Mesenchymal stem cell (in vitro differentiated cells and primary cell): ENCODE measurements around the gene BTG2.
"Not testable (repeated sequence)": the region's sequence is repeated elsewhere in the genome, so short reads cannot be mapped to it uniquely, and the experiment has no call there.

ENCODE experiments used
- DNase-seq: peaks from one replicate; pipeline ENCODE4 v3.0.0-alpha.2; 2013
- H2AFZ ChIP-seq: one replicate; pipeline ENCODE4 v1.6.1; 2013; ENCODE audit warnings: low read depth, mild to moderate bottlenecking, control low read depth, inconsistent platforms, low read length, moderate library complexity
- H2AK5ac ChIP-seq: 2 replicates; pipeline ENCODE4 v1.6.1; 2013; ENCODE audit warnings: low read length, moderate library complexity, mild to moderate bottlenecking, inconsistent platforms; ENCODE audit not compliant: severe bottlenecking
- H2BK120ac ChIP-seq: one replicate; pipeline ENCODE4 v1.6.1; 2013; ENCODE audit warnings: low read depth, mild to moderate bottlenecking, inconsistent platforms, low read length, moderate library complexity
- H2BK12ac ChIP-seq, 2 experiments: one replicate each; pipeline ENCODE4 v1.6.1; 2013; ENCODE audit warnings: inconsistent platforms in 2 of 2, low read length in 2 of 2, mild to moderate bottlenecking in 2 of 2, moderate library complexity in 2 of 2, control low read depth in 1 of 2
- H2BK15ac ChIP-seq: one replicate; pipeline ENCODE4 v1.6.1; 2013; ENCODE audit warnings: mild to moderate bottlenecking, low read depth, inconsistent platforms; ENCODE audit not compliant: poor library complexity, severe bottlenecking
- H2BK5ac ChIP-seq: 2 replicates; pipeline ENCODE4 v1.6.1; 2013; ENCODE audit warnings: low read depth, mild to moderate bottlenecking, low read length, control low read depth, inconsistent platforms; ENCODE audit not compliant: poor library complexity, severe bottlenecking
- H3K14ac ChIP-seq, 2 experiments: one replicate each; pipeline ENCODE4 v1.6.1; 2013; ENCODE audit warnings: inconsistent platforms in 2 of 2, low read length in 2 of 2, control low read depth in 1 of 2, mild to moderate bottlenecking in 1 of 2, moderate library complexity in 1 of 2
- H3K18ac ChIP-seq, 2 experiments: one replicate each; pipeline ENCODE4 v1.6.1; 2013; ENCODE audit warnings: inconsistent platforms in 2 of 2, low read length in 2 of 2, control low read depth in 1 of 2, low read depth in 1 of 2, mild to moderate bottlenecking in 1 of 2
- H3K23ac ChIP-seq, 2 experiments: one replicate each; pipeline ENCODE4 v1.6.1; 2013; ENCODE audit warnings: inconsistent platforms in 2 of 2, low read length in 2 of 2, mild to moderate bottlenecking in 2 of 2, moderate library complexity in 2 of 2, control low read depth in 1 of 2
- H3K27ac ChIP-seq: 2 replicates; pipeline ENCODE4 v1.5.1; 2013; ENCODE audit warnings: mild to moderate bottlenecking, moderate library complexity, low read length, control low read depth, inconsistent platforms; ENCODE audit not compliant: poor library complexity, severe bottlenecking
- H3K27me3 ChIP-seq, 2 experiments: 2 replicates each; pipeline versions ENCODE4 v1.6.1 to v1.7.0; 2013; ENCODE audit warnings: low read length in 2 of 2, mild to moderate bottlenecking in 2 of 2, moderate library complexity in 2 of 2, control low read depth in 1 of 2, inconsistent platforms in 1 of 2; ENCODE audit not compliant: control insufficient read depth in 1 of 2, insufficient read depth in 1 of 2
- H3K36me3 ChIP-seq, 2 experiments: 2 replicates each; pipeline versions ENCODE4 v1.6.1 to v1.7.0; 2013; ENCODE audit warnings: low read length in 2 of 2, control low read depth in 1 of 2, inconsistent platforms in 1 of 2, low read depth in 1 of 2, mild to moderate bottlenecking in 1 of 2; ENCODE audit not compliant: insufficient read depth in 2 of 2, control insufficient read depth in 1 of 2
- H3K4ac ChIP-seq, 2 experiments: one replicate each; pipeline ENCODE4 v1.6.1; 2013; ENCODE audit warnings: inconsistent platforms in 2 of 2, low read length in 2 of 2, mild to moderate bottlenecking in 2 of 2, moderate library complexity in 2 of 2, control low read depth in 1 of 2, low read depth in 1 of 2
- H3K4me1 ChIP-seq: 2 replicates; pipeline ENCODE4 v1.6.1; 2013; ENCODE audit warnings: low read depth, low read length, control low read depth; ENCODE audit not compliant: control insufficient read depth, insufficient read depth
- H3K4me2 ChIP-seq: 2 replicates; pipeline ENCODE4 v1.6.1; 2013; ENCODE audit warnings: low read length, mild to moderate bottlenecking, inconsistent platforms; ENCODE audit not compliant: poor library complexity, severe bottlenecking
- H3K4me3 ChIP-seq, 2 experiments: 2 replicates each; pipeline versions ENCODE4 v1.5.1 to v1.7.0; 2013; ENCODE audit warnings: low read length in 2 of 2, mild to moderate bottlenecking in 2 of 2, control low read depth in 1 of 2, low read depth in 1 of 2; ENCODE audit not compliant: insufficient read depth in 1 of 2
- H3K79me1 ChIP-seq: replicated peaks from 2 replicates; pipeline ENCODE4 v1.6.1; 2013; ENCODE audit warnings: mild to moderate bottlenecking, control low read depth, low read length, inconsistent platforms; ENCODE audit not compliant: poor library complexity, severe bottlenecking
- H3K9ac ChIP-seq: 2 replicates; pipeline ENCODE4 v1.7.0; 2013; ENCODE audit warnings: mild to moderate bottlenecking, low read length, moderate library complexity
- H3K9me3 ChIP-seq: 2 replicates; pipeline ENCODE4 v1.7.0; 2013; ENCODE audit warnings: mild to moderate bottlenecking, low read length; ENCODE audit not compliant: control insufficient read depth
- H4K8ac ChIP-seq: one replicate; pipeline ENCODE4 v1.6.1; 2013; ENCODE audit warnings: inconsistent platforms, mild to moderate bottlenecking, low read length, moderate library complexity
- H4K91ac ChIP-seq: one replicate; pipeline ENCODE4 v1.6.1; 2013; ENCODE audit warnings: mild to moderate bottlenecking, low read length, inconsistent platforms
- WGBS: methylation state at CpG from one replicate; pipeline ENCODE4 v1.1.7; 2013; ENCODE audit warnings: mixed read lengths; 5-methylcytosine and 5-hydroxymethylcytosine counted together

BTG2 gene

GRCh38 chr1:203308328-203308922 is 3.1 kb downstream of the BTG2 start:
- no peak overlapping the region for H3K4ac ChIP-seq
- H3K27ac ChIP-seq: no peak overlapping the region
- H2BK15ac ChIP-seq: no peak overlapping the region
- H2BK120ac ChIP-seq: no peak overlapping the region
- no peaks in the 10 kb centered on the region for H3K9me3 ChIP-seq
- H2BK5ac ChIP-seq: no peak overlapping the region
- H3K36me3 ChIP-seq: peaks cover 16 to 36% of the 10 kb centered on the region in 2 experiments
- peaks cover 16% of the 10 kb centered on the region for H3K4me1 ChIP-seq
- 61% methylated on average over 5 of the region's 5 CpGs for WGBS
- H3K4me2 ChIP-seq: no peak overlapping the region
- no peak overlapping the region for H3K4me3 ChIP-seq
- H3K79me1 ChIP-seq: peaks cover 20% of the 10 kb centered on the region
- no peak overlapping the region for H2AFZ ChIP-seq
- H3K27me3 ChIP-seq: peaks cover 0 to 7% of the 10 kb centered on the region in 2 experiments
- H4K91ac ChIP-seq: no peak overlapping the region
- peak overlapping the region; percentile 91 for H3K9ac ChIP-seq
- DNase-seq: no peak
- H3K18ac ChIP-seq: no peak overlapping the region
- no peak overlapping the region for H3K23ac ChIP-seq
- no peak overlapping the region for H4K8ac ChIP-seq
- no peak overlapping the region for H2AK5ac ChIP-seq
- no peak overlapping the region for H2BK12ac ChIP-seq
- no peak overlapping the region for H3K14ac ChIP-seq

- no peak overlapping the region for H3K18ac ChIP-seq
- H3K9ac ChIP-seq: peak overlapping the region; percentile 32
- no peak overlapping the region for H2BK12ac ChIP-seq
- H3K4me1 ChIP-seq: peaks cover 16% of the 10 kb centered on the region
- no peak overlapping the region for H4K8ac ChIP-seq
- no peak overlapping the region for H3K4ac ChIP-seq
- H3K14ac ChIP-seq: no peak overlapping the region
- H2BK15ac ChIP-seq: no peak overlapping the region
- H2BK120ac ChIP-seq: no peak overlapping the region
- no peak for DNase-seq
- no peak overlapping the region for H3K27ac ChIP-seq
- no peak overlapping the region for H3K4me2 ChIP-seq
- H2AFZ ChIP-seq: no peak overlapping the region
- 75% methylated on average over 1 of the region's 1 CpG for WGBS
- no peak overlapping the region for H4K91ac ChIP-seq
- peaks cover 16 to 36% of the 10 kb centered on the region in 2 experiments for H3K36me3 ChIP-seq
- peaks cover 0 to 2% of the 10 kb centered on the region in 2 experiments for H3K27me3 ChIP-seq
- H3K79me1 ChIP-seq: peaks cover 20% of the 10 kb centered on the region
- no peak overlapping the region for H3K4me3 ChIP-seq
- H2BK5ac ChIP-seq: no peak overlapping the region
- H3K9me3 ChIP-seq: no peaks in the 10 kb centered on the region
- H3K23ac ChIP-seq: no peak overlapping the region
- H2AK5ac ChIP-seq: no peak overlapping the region
Observed at GRCh38 chr1:203308923-203309331, 3.6 kb downstream of the BTG2 start.

GRCh38 chr1:203311368-203312301 is 6.3 kb downstream of the BTG2 start:
- Histone ChIP-seq H3K4me2 (no peak overlapping the region), H3K27me3 (peaks cover 0 to 5% of the 10 kb centered on the region in 2 experiments), H2AK5ac (no peak overlapping the region), H3K9ac (no peak overlapping the region), H2BK15ac (no peak overlapping the region), H3K36me3 (peaks cover 16 to 36% of the 10 kb centered on the region in 2 experiments), H3K27ac (no peak overlapping the region), H2BK12ac (no peak overlapping the region), H3K4me3 (no peak overlapping the region), H3K14ac (no peak overlapping the region), H4K91ac (no peak overlapping the region), H3K4me1 (peaks cover 11% of the 10 kb centered on the region), H3K4ac (no peak overlapping the region), H3K79me1 (peaks cover 20% of the 10 kb centered on the region), H2BK5ac (no peak overlapping the region), H3K9me3 (no peaks in the 10 kb centered on the region), H4K8ac (no peak overlapping the region), H3K23ac (no peak overlapping the region), H3K18ac (no peak overlapping the region), H2BK120ac (no peak overlapping the region), H2AFZ (no peak overlapping the region)
- 85% methylated on average over 3 of the region's 3 CpGs for WGBS
- peak; percentile 20 for DNase-seq

GRCh38 chr1:203314025-203314759 is 8.9 kb downstream of the BTG2 start:
- 100% methylated on average over 2 of the region's 4 CpGs for WGBS
- Histone ChIP-seq H3K27me3 (peaks cover 14 to 28% of the 10 kb centered on the region in 2 experiments), H3K36me3 (peaks cover 3 to 12% of the 10 kb centered on the region in 2 experiments)
- not testable (repeated sequence) for H3K4me1 ChIP-seq, H3K4me2 ChIP-seq, H3K9ac ChIP-seq, H2BK120ac ChIP-seq, H2BK12ac ChIP-seq, H3K27ac ChIP-seq, H3K23ac ChIP-seq, H4K91ac ChIP-seq, H2BK15ac ChIP-seq, H4K8ac ChIP-seq, H2AFZ ChIP-seq, H3K18ac ChIP-seq, DNase-seq, H2BK5ac ChIP-seq, H3K14ac ChIP-seq, H3K9me3 ChIP-seq, H3K4me3 ChIP-seq, H3K4ac ChIP-seq, H2AK5ac ChIP-seq, H3K79me1 ChIP-seq
